Ovary (tissue), 3 donors: ENCODE data around the gene DEFB124.

Experiments
- CTCF ChIP-seq, 3 donors: fragments of 450-650 bp in 2 of 3; fragments of 200-600 bp in 1 of 3; IDR thresholded peaks; one replicate each; pipeline versions ENCODE4 v1.5.1 to v1.8.0; 2016 to 2022; ENCODE audit warnings: antibody characterized with exemption in 3 of 3, mild to moderate bottlenecking in 1 of 3
- EP300 ChIP-seq: sonication (generic); formaldehyde crosslinking; IDR thresholded peaks from one replicate; pipeline ENCODE4 v1.6.1; 2017; ENCODE audit warnings: antibody characterized with exemption
- POLR2A ChIP-seq: fragments of 450-650 bp; IDR thresholded peaks from one replicate; pipeline ENCODE4 v1.6.1; 2017; ENCODE audit warnings: antibody characterized with exemption, mild to moderate bottlenecking, moderate library complexity
- donor health status: DM: no; HTN: no; CAD: no.

- no peak for TF ChIP-seq POLR2A
- no peak for TF ChIP-seq CTCF (IDR thresholded peaks at IDR 0.05)
- no peak for TF ChIP-seq EP300
Measured at GRCh38 chr20:31430568-31431115, 44.3 kb downstream of the DEFB124 start.
